HepG2 (cell line): ENCODE results near the gene SDR39U1. TPM values are rescaled to one million over a fixed set of nuclear protein-coding genes. Genes with fewer than 3 reads are reported as not detected.
A peak's percentile ranks its signal among the peaks of the same experiment; 100 is the strongest.

ENCODE experiments used
- ATF7-NPFF ChIP-seq: sonication (generic); formaldehyde crosslinking; IDR thresholded peaks from 2 replicates; pipeline ENCODE4 v1.8.1; 2023; ENCODE audit warnings: mild to moderate bottlenecking, low read depth, missing genetic modification reagents, moderate library complexity
- CENPX ChIP-seq: sonication (generic); formaldehyde crosslinking; IDR thresholded peaks from 2 replicates; pipeline ENCODE4 v1.9.0; 2021; ENCODE audit warnings: mild to moderate bottlenecking, missing genetic modification reagents, moderate library complexity
- CSRNP2 ChIP-seq: sonication (generic); formaldehyde crosslinking; conservative IDR thresholded peaks from 2 replicates; pipeline ENCODE4 v1.8.0; 2022; ENCODE audit warnings: low read depth, missing genetic modification reagents
- DNMT1 ChIP-seq: sonication (generic); formaldehyde crosslinking; IDR thresholded peaks from 2 replicates; pipeline ENCODE4 v1.5.1; 2020; ENCODE audit warnings: mild to moderate bottlenecking, missing genetic modification reagents
- DR1 ChIP-seq: sonication (generic); formaldehyde crosslinking; IDR thresholded peaks from 2 replicates; pipeline ENCODE4 v1.8.0; 2021; ENCODE audit warnings: mild to moderate bottlenecking, missing genetic modification reagents, inconsistent platforms
- KMT2B ChIP-seq: IDR thresholded peaks from 2 replicates; pipeline ENCODE4 v1.6.1; 2016; ENCODE audit warnings: missing genetic modification reagents, missing compliant biosample characterization
- LRRFIP1 ChIP-seq: sonication (generic); formaldehyde crosslinking; conservative IDR thresholded peaks from 2 replicates; pipeline ENCODE4 v1.4.0; 2020; ENCODE audit warnings: missing genetic modification reagents
- MED1 ChIP-seq: sonication (generic); formaldehyde crosslinking; IDR thresholded peaks from 2 replicates; pipeline ENCODE4 v1.4.0; 2020; ENCODE audit warnings: missing genetic modification reagents
- MIXL1 ChIP-seq: IDR thresholded peaks from 2 replicates; pipeline ENCODE4 v1.6.1; 2016
- MTA1 ChIP-seq: sonication (generic); formaldehyde crosslinking; IDR thresholded peaks from 2 replicates; pipeline ENCODE4 v1.4.0; 2020; ENCODE audit warnings: missing genetic modification reagents, mild to moderate bottlenecking, borderline replicate concordance
- MTERF4 ChIP-seq: sonication (generic); formaldehyde crosslinking; IDR thresholded peaks from 2 replicates; pipeline ENCODE4 v1.8.0; 2023; ENCODE audit warnings: mild to moderate bottlenecking, missing genetic modification reagents
- NCOR1 ChIP-seq: fragments of 200-600 bp; sonication (generic); IDR thresholded peaks from 2 replicates; pipeline ENCODE4 v1.7.0; 2017; ENCODE audit warnings: antibody characterized with exemption, low read length, borderline replicate concordance
- NFE2L1 ChIP-seq: sonication (generic); formaldehyde crosslinking; IDR thresholded peaks from 2 replicates; pipeline ENCODE4 v1.4.0; 2020; ENCODE audit warnings: missing genetic modification reagents, mild to moderate bottlenecking, borderline replicate concordance
- SRY ChIP-seq: sonication (generic); formaldehyde crosslinking; IDR thresholded peaks from 2 replicates; pipeline ENCODE4 v1.8.0; 2022; ENCODE audit warnings: mild to moderate bottlenecking, missing genetic modification reagents
- TCF7L2 ChIP-seq: IDR thresholded peaks from 2 replicates; pipeline ENCODE4 v1.6.1; 2011; ENCODE audit warnings: mild to moderate bottlenecking, low read depth, low read length, moderate library complexity
- ZFP36 ChIP-seq: fragments of 150-350 bp; IDR thresholded peaks from 2 replicates; pipeline ENCODE4 v1.6.1; 2018; ENCODE audit warnings: borderline replicate concordance, low read length, low read depth; ENCODE audit not compliant: partially characterized antibody
- ZNF18 ChIP-seq: sonication (generic); formaldehyde crosslinking; IDR thresholded peaks from 2 replicates; pipeline ENCODE4 v1.8.0; 2022; ENCODE audit warnings: mild to moderate bottlenecking, missing genetic modification reagents; ENCODE audit not compliant: insufficient replicate concordance
- ZNF205 ChIP-seq: IDR thresholded peaks from 2 replicates; pipeline ENCODE4 v1.6.1; 2018; ENCODE audit warnings: missing biosample characterization, missing genetic modification reagents
- ZNF879 ChIP-seq: sonication (generic); formaldehyde crosslinking; IDR thresholded peaks from 2 replicates; pipeline ENCODE4 v1.8.1; 2023; ENCODE audit warnings: missing genetic modification reagents
- ZSCAN25 ChIP-seq: sonication (generic); formaldehyde crosslinking; IDR thresholded peaks from 2 replicates; pipeline ENCODE4 v1.8.0; 2022; ENCODE audit warnings: mild to moderate bottlenecking, missing genetic modification reagents
- ZZZ3 ChIP-seq: sonication (generic); formaldehyde crosslinking; IDR thresholded peaks from 2 replicates; pipeline ENCODE4 v1.4.0; 2020; ENCODE audit warnings: missing genetic modification reagents, mild to moderate bottlenecking, borderline replicate concordance
- polyA plus RNA-seq, 8 experiments: library from polyadenylated mRNA; depleted of rRNA in 3 of 8; stranded (reverse) in 7 of 8; unstranded in 1 of 8; fragments of >200 nt; fragmentation: Illumina TruSeq in 4 of 8; extraction: Trizol in 4 of 8; gene quantifications; 2 replicates each; pipeline versions ENCODE4 v1.2.1 to v1.2.3, GENCODE V29; 2011 to 2016; ENCODE audit warnings: low read depth in 4 of 8, missing spikeins in 1 of 8, mixed read lengths in 1 of 8; ENCODE audit not compliant: insufficient read depth in 1 of 8
- total RNA-seq, 5 experiments: library from RNA; depleted of rRNA; stranded (reverse); fragments of >200 nt; fragmentation: Illumina TruSeq; extraction: Trizol; gene quantifications; 2 replicates each; pipeline ENCODE4 v1.2.3, GENCODE V29; 2016; ENCODE audit warnings: low read depth in 1 of 5
- TF ChIP-seq, protein P1 (sequence below): sonication (generic); formaldehyde crosslinking; IDR thresholded peaks from 2 replicates; pipeline ENCODE4 v1.5.0; 2020; ENCODE audit warnings: missing genetic modification reagents

Gene SDR39U1
- total and polyA plus RNA-seq, 2 of the 13 experiments (the other 11 are each of a cell fraction or from before 2014, with no cell fraction given) = 34.4 to 129 TPM

DNA sequence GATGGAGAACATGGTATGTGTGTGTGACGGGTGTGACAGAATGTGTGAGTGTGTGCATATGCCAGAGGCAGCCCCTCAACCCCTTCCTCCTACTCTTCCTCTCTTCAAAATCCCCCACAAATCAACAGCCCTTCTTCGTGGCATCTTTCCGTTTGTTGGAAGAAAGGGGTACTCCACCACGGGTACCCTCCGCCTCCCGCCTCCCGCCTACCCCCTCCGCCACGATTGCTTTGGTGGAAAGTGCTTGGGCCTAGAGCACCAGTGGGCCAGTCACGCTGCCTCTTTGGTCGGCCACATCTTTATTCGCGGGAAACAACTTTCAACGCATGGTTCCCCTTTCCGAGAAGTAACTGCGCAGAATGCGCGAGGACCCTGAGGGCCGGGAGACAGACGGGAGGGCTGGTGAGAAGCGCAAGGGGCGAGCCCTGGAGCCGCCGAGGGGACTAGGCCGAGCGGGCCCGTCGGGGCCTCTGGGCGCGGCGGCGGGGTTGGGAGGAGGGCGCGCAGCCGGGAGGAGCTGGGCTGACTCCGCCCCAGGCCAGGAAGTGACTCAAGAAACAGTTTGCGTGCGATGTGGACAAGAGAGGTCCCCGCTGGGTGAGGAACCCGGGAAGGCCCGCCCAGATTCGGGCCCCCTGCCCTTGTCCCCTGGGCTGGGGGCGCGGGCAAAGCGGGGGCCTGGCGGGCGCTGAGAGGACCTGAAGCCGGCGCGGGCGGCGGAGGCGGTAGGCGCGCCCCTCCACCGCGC lies 13.0 kb downstream of the SDR39U1 start, which contains the start of the genes CBLN3 and KHNYN (continued):
- no peak; the same call in 1 of the 2 replicates for TF ChIP-seq LRRFIP1
- no peak; the same call in 1 of the 2 replicates for TF ChIP-seq DR1 (CRISPR knock-in tag)
- TF ChIP-seq CENPX (CRISPR knock-in tag) = no peak
- 0 out of 2 replicates have a peak, but pooled peaks have one; percentile 43 for TF ChIP-seq KMT2B (CRISPR knock-in tag)
- peak; percentile 82; the same call in 1 of the 2 replicates for TF ChIP-seq ZNF879 (CRISPR knock-in tag)
- no peak for TF ChIP-seq TCF7L2
- TF ChIP-seq MTERF4 (CRISPR knock-in tag) = no peak
- TF ChIP-seq CSRNP2 = no peak
- TF ChIP-seq DNMT1 = peak; percentile 30
- TF ChIP-seq SRY (CRISPR knock-in tag) = no peak
- TF ChIP-seq MED1 (CRISPR knock-in tag) = peak; percentile 61
- TF ChIP-seq ATF7-NPFF = peak; percentile 93
- TF ChIP-seq ZZZ3 (CRISPR knock-in tag) = peak; percentile 88; the same call in 1 of the 2 replicates
- TF ChIP-seq MTA1 (CRISPR knock-in tag) = peak; percentile 86
- peak; percentile 89; the same call in 1 of the 2 replicates for TF ChIP-seq ZSCAN25
- no peak for TF ChIP-seq ZNF18
- no peak; the same call in 1 of the 2 replicates for TF ChIP-seq ZNF205 (CRISPR knock-in tag)
- TF ChIP-seq NCOR1 = no peak
- no peak; the same call in 1 of the 2 replicates for TF ChIP-seq MIXL1 (CRISPR knock-in tag)
- TF ChIP-seq, protein P1, sequence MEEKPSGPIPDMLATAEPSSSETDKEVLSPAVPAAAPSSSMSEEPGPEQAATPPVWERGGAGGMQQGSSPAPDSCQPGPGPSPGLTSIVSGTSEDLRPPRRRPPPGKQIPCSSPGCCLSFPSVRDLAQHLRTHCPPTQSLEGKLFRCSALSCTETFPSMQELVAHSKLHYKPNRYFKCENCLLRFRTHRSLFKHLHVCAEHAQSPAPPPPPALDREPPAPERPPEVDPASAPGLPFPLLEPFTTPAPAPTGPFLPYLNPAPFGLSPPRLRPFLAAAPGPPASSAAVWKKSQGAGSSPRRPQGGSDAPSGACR (CRISPR knock-in tag) = peak; percentile 45; the same call in 1 of the 2 replicates
- TF ChIP-seq NFE2L1 (CRISPR knock-in tag) = peak; percentile 56; the same call in 1 of the 2 replicates
- no peak for TF ChIP-seq ZFP36
